Type B pancreatic cell (in vitro differentiated cells): Measurements from ENCODE around the gene EAF2. TPM values are rescaled to one million over a fixed set of nuclear protein-coding genes. Genes with fewer than 3 reads are reported as not detected.
"Not testable (repeated sequence)": the region's sequence is repeated elsewhere in the genome, so short reads cannot be mapped to it uniquely, and the experiment has no call there.

Experiments used
- DNase-seq: peaks from one replicate; pipeline ENCODE4 v3.0.0; 2021; ENCODE audit warnings: mixed read lengths; ENCODE audit not compliant: unreplicated experiment; ENCODE audit errors: extremely low spot score
- H3K27ac Mint-ChIP-seq: 2 replicates; pipeline ENCODE4 v1.8.0; 2021; ENCODE audit warnings: mild to moderate bottlenecking, mixed read lengths
- H3K27me3 Mint-ChIP-seq: 2 replicates; pipeline ENCODE4 v1.8.0; 2021; ENCODE audit warnings: mixed read lengths
- H3K36me3 Mint-ChIP-seq: 2 replicates; pipeline ENCODE4 v1.8.0; 2021; ENCODE audit warnings: mixed read lengths
- H3K4me1 Mint-ChIP-seq: one replicate; pipeline ENCODE4 v1.8.0; 2021; ENCODE audit warnings: mixed read lengths; ENCODE audit not compliant: unreplicated experiment
- H3K4me3 Mint-ChIP-seq: 2 replicates; pipeline ENCODE4 v1.8.0; 2021; ENCODE audit warnings: mild to moderate bottlenecking, mixed read lengths
- H3K9me3 Mint-ChIP-seq: 2 replicates; pipeline ENCODE4 v1.8.0; 2021; ENCODE audit warnings: mixed read lengths
- CTCF ChIP-seq: fragments of 200-600 bp; sonication (generic); conservative IDR thresholded peaks from 2 replicates; pipeline ENCODE4 v1.5.0; 2021; ENCODE audit warnings: antibody characterized with exemption, mild to moderate bottlenecking
- total RNA-seq: library from RNA; stranded (reverse); gene quantifications from 2 replicates; pipeline ENCODE4 v1.2.1, GENCODE V29; 2021; ENCODE audit warnings: low replicate concordance

Gene EAF2
- total RNA-seq, 1 donor from 2014 or later: 3.7 TPM

- Mint-ChIP-seq H3K9me3 (no peaks in the 10 kb centered on the region), H3K27me3 (peaks cover 15% of the 10 kb centered on the region), H3K36me3 (peaks cover 13% of the 10 kb centered on the region), H3K4me3 (peak overlapping the region; percentile 94), H3K27ac (no peak overlapping the region), H3K4me1 (peaks cover 17% of the 10 kb centered on the region)
- no peak for DNase-seq
- TF ChIP-seq CTCF: no peak
Observed at GRCh38 chr3:121836481-121836880, 1.5 kb downstream of the EAF2 start.

DNA sequence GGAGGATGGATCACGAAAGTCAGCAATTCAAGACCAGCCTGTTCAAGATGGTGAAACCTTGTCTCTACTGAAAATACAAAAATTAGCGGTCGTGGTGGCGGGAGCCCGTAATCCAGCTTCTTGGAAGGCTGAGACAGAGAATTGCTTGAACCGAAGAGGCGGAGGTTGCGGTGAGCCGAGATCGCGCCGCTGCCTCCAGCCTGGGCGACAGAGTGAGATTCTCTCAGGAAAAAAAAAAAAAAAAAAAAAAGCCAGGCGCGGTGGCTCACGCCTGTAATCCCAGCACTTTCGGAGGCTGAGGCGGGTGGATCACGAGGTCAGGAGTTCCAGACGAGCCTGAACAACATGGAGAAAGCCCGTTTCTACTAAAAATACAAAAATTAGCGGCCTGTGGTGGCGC is 5.0 kb downstream of the EAF2 start:
- H3K27me3 Mint-ChIP-seq: peaks cover 14% of the 10 kb centered on the region
- no peaks in the 10 kb centered on the region for H3K36me3 Mint-ChIP-seq
- TF ChIP-seq CTCF: no peak
- no peak overlapping the region for H3K4me3 Mint-ChIP-seq
- no peaks in the 10 kb centered on the region for H3K9me3 Mint-ChIP-seq
- H3K27ac Mint-ChIP-seq: no peak overlapping the region
- DNase-seq: no peak
- H3K4me1 Mint-ChIP-seq: peaks cover 3% of the 10 kb centered on the region

DNA sequence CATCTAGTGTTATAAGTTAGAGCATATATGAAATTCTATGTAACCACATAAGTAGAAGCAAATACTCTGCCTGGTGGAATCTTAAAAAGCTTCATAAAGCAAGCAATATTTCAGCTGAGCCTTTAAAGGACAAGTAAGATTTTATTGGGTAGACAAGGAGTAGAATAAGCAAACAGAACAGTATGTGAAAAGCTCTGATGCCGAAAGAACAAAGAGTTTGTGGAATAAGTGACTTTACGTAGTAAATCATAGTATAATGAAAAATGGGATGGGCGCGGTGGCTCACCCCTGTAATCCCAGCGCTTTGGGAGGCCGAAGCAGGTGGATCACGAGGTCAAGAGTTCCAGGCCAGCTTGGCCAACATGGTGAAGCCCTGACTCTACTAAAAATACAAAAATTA is 9.9 kb downstream of the EAF2 start:
- H3K36me3 Mint-ChIP-seq: no peaks in the 10 kb centered on the region
- no peak for DNase-seq
- no peaks in the 10 kb centered on the region for H3K27me3 Mint-ChIP-seq
- TF ChIP-seq CTCF: no peak
- H3K9me3 Mint-ChIP-seq: no peaks in the 10 kb centered on the region
- no peaks in the 10 kb centered on the region for H3K4me1 Mint-ChIP-seq
- no peak overlapping the region for H3K4me3 Mint-ChIP-seq
- no peak overlapping the region for H3K27ac Mint-ChIP-seq

DNA sequence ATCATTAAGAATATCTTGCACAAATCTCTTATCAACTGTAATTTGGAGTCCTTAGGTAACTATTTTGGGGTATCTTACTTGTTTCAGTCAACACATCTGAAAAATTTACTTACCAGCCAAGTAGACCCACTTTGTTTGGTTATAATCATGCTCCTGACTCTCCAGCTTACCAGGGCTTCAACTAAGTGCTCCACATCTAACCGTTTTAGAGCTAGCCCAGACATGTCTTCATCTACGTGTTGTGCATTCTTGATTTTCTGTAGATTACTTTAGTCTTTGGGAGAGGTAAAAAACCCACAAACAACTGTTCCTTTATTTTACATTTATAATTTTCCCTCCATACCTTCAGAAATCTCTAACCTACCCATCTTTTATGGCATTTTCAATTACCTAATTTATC is 17.2 kb downstream of the EAF2 start:
- H3K27me3 Mint-ChIP-seq: no peaks in the 10 kb centered on the region
- H3K4me3 Mint-ChIP-seq: no peak overlapping the region
- H3K9me3 Mint-ChIP-seq: no peaks in the 10 kb centered on the region
- no peak for TF ChIP-seq CTCF
- no peak for DNase-seq
- H3K4me1 Mint-ChIP-seq: no peaks in the 10 kb centered on the region
- no peak overlapping the region for H3K27ac Mint-ChIP-seq
- peaks cover 3% of the 10 kb centered on the region for H3K36me3 Mint-ChIP-seq

GRCh38 chr3:121855555-121855954 is 20.5 kb downstream of the EAF2 start:
- Mint-ChIP-seq H3K36me3 (peaks cover 3% of the 10 kb centered on the region), H3K4me3 (no peak overlapping the region), H3K27ac (no peak overlapping the region), H3K4me1 (no peaks in the 10 kb centered on the region), H3K9me3 (no peaks in the 10 kb centered on the region), H3K27me3 (no peaks in the 10 kb centered on the region)
- TF ChIP-seq CTCF: peak; percentile 39
- no peak for DNase-seq

DNA sequence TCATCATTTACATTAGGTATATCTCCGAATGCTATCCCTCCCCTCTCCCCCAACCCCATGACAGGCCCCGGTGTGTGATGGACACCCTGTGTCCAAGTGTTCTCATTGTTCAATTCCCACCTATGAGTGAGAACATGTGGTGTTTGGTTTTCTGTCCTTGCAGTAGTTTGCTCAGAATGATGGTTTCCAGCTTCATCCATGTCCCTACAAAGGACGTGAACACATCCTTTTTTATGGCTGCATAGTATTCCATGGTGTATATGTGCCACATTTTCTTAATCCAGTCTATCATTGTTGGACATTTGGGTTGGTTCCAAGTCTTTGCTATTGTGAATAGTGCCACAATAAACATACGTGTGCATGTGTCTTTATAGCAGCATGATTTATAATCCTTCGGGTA is 22.8 kb downstream of the EAF2 start:
- not testable (repeated sequence) for H3K27ac Mint-ChIP-seq, H3K27me3 Mint-ChIP-seq, H3K36me3 Mint-ChIP-seq

DNA sequence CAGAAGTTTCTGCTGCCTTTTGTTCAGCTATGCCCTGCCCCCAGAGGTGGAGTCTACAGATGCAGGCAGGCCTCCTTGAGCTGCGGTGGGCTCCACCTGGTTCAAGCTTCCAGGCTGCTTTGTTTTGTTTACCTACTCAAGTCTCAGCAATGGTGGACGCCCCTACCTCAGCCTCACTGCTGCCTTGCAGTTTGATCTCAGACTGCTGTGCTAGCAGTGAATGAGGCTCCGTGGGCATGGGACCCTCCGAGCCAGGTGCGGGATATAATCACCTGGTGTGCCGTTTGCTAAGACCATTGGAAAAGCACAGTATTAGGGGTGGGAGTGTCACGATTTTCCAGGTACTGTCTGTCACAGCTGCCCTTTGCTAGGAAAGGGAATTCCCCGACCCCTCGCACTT is 28.2 kb downstream of the EAF2 start:
- not testable (repeated sequence) for H3K4me1 Mint-ChIP-seq, H3K27ac Mint-ChIP-seq, H3K9me3 Mint-ChIP-seq, H3K36me3 Mint-ChIP-seq, H3K4me3 Mint-ChIP-seq, DNase-seq, H3K27me3 Mint-ChIP-seq

More for the DNA sequence above, 22.8 kb downstream of the EAF2 start:
- not testable (repeated sequence) for H3K4me1 Mint-ChIP-seq, H3K4me3 Mint-ChIP-seq, H3K9me3 Mint-ChIP-seq, DNase-seq
